Measurements from ENCODE around the gene PRKAG2.

PRKAG2 gene

DNA sequence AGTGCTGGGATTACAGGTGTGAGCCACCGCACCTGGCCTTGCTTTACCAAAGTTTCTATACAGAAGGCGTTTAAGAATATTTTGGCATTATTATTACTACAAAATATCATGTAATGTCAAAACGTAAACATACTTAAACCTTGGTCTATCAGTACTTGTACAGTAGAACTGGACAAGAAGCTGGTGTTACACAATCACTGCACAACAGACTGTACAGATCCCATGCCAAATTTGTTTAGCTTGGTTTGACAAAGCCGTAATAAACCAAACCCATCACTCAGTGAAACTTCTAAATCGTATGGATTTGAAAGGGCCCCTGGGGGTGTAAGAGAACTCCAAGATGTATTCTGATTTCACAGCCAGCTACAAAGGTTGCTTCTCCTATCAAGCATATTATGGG lies 305.4 kb downstream of the PRKAG2 start:
- 100% methylated on average over 1 of the region's 5 CpGs for WGBS, 2 experiments (ENCODE audit: insufficient coverage in 2 of 2)
- H3K27ac ChIP-seq (ENCODE audit: low read depth, low read length, severe bottlenecking) = no peak overlapping the region
- H3K36me3 ChIP-seq (ENCODE audit: control insufficient read depth, insufficient read depth, low read length) = peaks cover 6% of the 10 kb centered on the region
- H3K4me3 ChIP-seq (ENCODE audit: extremely low read depth, insufficient read depth, low read length, poor library complexity, severe bottlenecking) = no peak overlapping the region
- H3K9me3 ChIP-seq (ENCODE audit: control insufficient read depth, low read length) = no peaks in the 10 kb centered on the region
- H3K4me1 ChIP-seq (ENCODE audit: control insufficient read depth, insufficient read depth, low read length, poor library complexity, severe bottlenecking) = peaks cover 4% of the 10 kb centered on the region

DNA sequence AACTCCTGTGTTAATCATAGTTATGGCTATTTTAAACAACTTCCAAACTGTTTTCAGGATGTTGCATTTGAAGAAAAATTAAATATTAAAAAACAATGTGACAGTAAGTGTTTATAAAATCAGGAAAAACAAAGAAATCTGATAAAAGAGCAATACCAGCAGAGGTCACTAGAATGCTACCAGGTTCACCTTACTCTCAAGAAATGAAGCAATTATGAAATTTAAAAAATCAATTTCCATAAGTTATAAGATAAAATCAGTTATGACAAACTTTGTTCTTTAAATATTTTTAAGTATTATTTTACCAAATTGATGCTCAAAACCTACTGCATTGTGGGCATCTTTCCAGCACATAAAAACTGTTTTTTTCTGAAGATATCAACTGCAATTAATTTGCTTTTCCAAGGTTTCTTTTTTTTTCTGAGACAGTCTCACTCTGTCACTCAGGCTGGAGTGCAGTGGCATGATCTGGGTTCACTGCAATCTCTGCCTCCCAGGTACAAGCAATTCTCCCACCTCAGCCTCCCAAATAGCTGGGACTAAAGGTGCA lies 306.5 kb downstream of the PRKAG2 start:
- Histone ChIP-seq H3K9me3 (ENCODE audit: control insufficient read depth, low read length) (no peaks in the 10 kb centered on the region), H3K4me3 (ENCODE audit: extremely low read depth, insufficient read depth, low read length, poor library complexity, severe bottlenecking) (no peak overlapping the region), H3K36me3 (ENCODE audit: control insufficient read depth, insufficient read depth, low read length) (peaks cover 6% of the 10 kb centered on the region), H3K27ac (ENCODE audit: low read depth, low read length, severe bottlenecking) (no peak overlapping the region), H3K4me1 (ENCODE audit: control insufficient read depth, insufficient read depth, low read length, poor library complexity, severe bottlenecking) (peaks cover 4% of the 10 kb centered on the region)

DNA sequence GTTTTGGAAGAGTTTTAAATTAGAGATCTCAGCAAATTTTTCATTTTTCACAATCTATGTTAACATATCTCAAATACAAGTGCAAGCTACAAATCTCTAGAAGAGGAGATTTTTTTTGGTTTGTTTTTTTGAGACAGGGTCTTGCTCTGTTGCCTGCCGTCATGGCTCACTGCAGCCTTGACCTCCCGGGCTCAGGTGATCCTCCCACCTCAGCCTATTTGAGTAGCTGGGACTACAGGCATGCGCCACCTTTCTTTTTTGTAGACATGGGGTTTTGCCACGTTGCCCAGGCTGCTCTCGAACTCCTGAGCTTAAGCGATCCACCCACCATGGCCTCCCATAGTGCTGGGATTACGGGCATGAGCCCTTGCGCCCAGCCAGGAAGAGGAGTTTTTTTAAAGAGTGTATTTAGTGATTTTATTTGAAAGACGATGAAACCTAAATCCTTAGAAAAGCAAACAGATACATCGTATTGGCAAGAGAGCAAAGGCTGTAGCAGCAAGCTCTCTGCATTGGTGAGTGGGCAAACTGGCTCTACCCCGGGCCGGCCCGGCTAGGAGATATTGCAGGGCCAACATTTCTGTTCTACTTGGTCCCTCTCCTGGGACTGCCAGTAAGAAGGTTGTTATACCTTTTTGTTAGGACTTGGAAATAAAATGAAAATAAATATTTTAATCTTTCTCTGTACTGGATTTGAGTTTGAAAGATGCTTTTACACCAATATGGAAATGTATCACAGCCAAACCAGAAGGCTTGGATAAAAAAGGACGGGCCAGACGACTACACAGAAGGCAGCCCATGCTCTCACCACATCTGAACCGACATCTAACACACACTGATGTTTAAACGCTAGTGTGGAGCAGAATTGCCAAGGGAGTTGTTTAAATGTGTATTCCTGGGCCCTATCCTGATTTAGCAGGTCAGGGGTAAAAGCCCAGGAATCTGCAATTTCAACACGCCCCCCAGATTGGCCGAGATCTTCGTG lies 307.7 kb downstream of the PRKAG2 start:
- H3K27ac ChIP-seq (ENCODE audit: low read depth, low read length, severe bottlenecking) = no peak overlapping the region
- 91 to 93% methylated on average over 11 to 13 of the region's 20 CpGs for WGBS, 2 experiments (ENCODE audit: insufficient coverage in 2 of 2)
- peaks cover 7% of the 10 kb centered on the region for H3K36me3 ChIP-seq (ENCODE audit: control insufficient read depth, insufficient read depth, low read length)
- peaks cover 4% of the 10 kb centered on the region for H3K4me1 ChIP-seq (ENCODE audit: control insufficient read depth, insufficient read depth, low read length, poor library complexity, severe bottlenecking)
- no peak overlapping the region for H3K4me3 ChIP-seq (ENCODE audit: extremely low read depth, insufficient read depth, low read length, poor library complexity, severe bottlenecking)
- no peaks in the 10 kb centered on the region for H3K9me3 ChIP-seq (ENCODE audit: control insufficient read depth, low read length)

DNA sequence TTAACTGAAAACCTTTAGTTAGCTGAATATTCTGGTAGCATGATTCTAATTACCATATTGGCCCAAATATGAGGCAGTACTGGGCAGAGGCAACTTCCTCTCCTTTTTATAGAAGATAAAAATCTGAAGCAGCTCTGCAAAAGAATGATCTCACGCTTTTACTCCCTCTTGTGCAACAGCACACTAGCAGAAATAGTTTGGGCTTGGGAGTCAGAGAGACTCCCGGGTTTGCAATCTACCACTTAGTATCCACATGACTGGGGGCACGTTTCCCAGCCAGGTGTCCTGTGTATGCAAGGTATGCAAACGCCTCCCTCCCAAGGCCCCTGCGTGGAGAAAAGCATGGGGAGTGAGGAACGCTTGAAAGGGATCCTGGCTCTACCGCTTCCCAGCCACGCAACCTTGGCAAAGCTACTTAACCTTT lies 310.0 kb downstream of the PRKAG2 start:
- Histone ChIP-seq H3K4me1 (ENCODE audit: control insufficient read depth, insufficient read depth, low read length, poor library complexity, severe bottlenecking) (peaks cover 4% of the 10 kb centered on the region), H3K36me3 (ENCODE audit: control insufficient read depth, insufficient read depth, low read length) (peaks cover 21% of the 10 kb centered on the region), H3K4me3 (ENCODE audit: extremely low read depth, insufficient read depth, low read length, poor library complexity, severe bottlenecking) (no peak overlapping the region), H3K9me3 (ENCODE audit: control insufficient read depth, low read length) (no peaks in the 10 kb centered on the region), H3K27ac (ENCODE audit: low read depth, low read length, severe bottlenecking) (no peak overlapping the region)
- 80 to 100% methylated on average over 1 of the region's 8 CpGs for WGBS, 2 experiments (ENCODE audit: insufficient coverage in 2 of 2)

DNA sequence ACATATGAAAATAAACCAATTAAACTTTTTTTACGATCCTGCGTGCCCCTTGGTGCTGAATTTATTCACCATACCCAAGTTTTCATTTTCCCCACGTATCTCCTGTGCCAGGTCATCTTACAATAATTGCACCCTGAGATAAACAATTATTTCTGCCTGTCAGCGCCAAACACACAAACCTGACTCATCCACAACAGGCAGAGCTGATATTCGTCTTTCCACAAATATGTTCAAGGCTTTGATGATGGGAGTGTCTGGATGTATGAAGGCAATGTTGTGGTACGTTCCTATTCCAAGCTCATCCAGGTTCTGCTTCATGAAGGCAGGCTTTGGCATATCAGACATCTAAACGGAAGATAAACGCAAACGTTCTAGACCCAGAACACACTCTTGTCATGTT lies 311.4 kb downstream of the PRKAG2 start:
- H3K36me3 ChIP-seq (ENCODE audit: control insufficient read depth, insufficient read depth, low read length) = peaks cover 29% of the 10 kb centered on the region
- no peaks in the 10 kb centered on the region for H3K9me3 ChIP-seq (ENCODE audit: control insufficient read depth, low read length)
- H3K4me1 ChIP-seq (ENCODE audit: control insufficient read depth, insufficient read depth, low read length, poor library complexity, severe bottlenecking) = peaks cover 4% of the 10 kb centered on the region
- no peak overlapping the region for H3K27ac ChIP-seq (ENCODE audit: low read depth, low read length, severe bottlenecking)
- WGBS, 2 experiments (ENCODE audit: insufficient coverage in 2 of 2) = 99 to 100% methylated on average over 6 to 8 of the region's 9 CpGs
- no peak overlapping the region for H3K4me3 ChIP-seq (ENCODE audit: extremely low read depth, insufficient read depth, low read length, poor library complexity, severe bottlenecking)

DNA sequence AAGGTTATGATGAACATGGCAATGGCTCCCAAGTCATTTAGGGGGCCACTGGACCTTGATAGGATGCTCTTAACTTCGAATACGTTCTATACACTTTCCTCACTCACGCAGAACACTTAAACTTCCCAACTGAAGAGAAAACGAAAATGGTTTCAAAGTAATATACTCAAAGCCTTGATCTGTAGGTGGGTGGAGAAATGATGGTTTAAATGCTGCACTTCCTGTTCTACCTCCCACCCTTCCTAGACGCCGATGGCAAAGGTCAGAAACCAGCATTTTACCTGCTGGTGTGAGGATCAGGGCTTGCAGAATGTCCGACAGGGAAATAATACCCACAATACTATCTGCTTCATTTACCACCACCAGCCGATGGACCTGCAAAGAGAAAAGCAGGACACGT lies 316.7 kb downstream of the PRKAG2 start:
- Histone ChIP-seq H3K36me3 (ENCODE audit: control insufficient read depth, insufficient read depth, low read length) (peaks cover 59% of the 10 kb centered on the region), H3K9me3 (ENCODE audit: control insufficient read depth, low read length) (no peaks in the 10 kb centered on the region), H3K4me3 (ENCODE audit: extremely low read depth, insufficient read depth, low read length, poor library complexity, severe bottlenecking) (no peak overlapping the region), H3K4me1 (ENCODE audit: control insufficient read depth, insufficient read depth, low read length, poor library complexity, severe bottlenecking) (no peaks in the 10 kb centered on the region), H3K27ac (ENCODE audit: low read depth, low read length, severe bottlenecking) (no peak overlapping the region)
- WGBS, 2 experiments (ENCODE audit: insufficient coverage in 2 of 2) = no CpG with 5 or more reads among the region's 9 CpGs

DNA sequence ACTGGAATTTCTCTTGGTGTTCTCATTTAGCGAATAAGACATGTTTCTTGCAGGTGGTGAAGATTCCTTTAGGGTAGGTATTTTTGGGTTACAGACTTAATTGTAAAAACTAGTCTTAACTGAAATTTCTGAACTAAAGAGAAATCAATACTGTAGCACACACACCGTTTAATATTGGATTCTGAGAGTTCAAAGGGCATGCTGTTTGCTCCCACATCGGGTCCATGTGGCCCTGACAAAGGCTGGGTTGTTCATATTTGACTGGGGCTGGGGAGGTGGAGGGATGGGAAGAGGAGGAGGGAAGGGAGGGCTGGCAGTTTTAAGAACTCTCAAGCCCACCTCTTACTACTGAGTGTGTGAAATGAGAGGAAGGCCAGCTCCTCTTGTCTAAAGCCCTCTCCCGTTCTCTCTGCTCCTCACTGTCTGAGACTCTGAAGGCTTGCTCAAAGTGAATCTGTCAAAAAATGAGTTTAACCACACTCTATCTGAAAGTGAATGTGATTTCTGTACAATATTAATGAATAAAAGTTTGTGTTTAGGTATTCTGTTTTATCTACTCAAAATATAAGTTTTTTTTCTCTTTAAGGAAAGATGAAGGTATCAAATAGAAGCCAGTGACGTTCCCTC lies 317.2 kb downstream of the PRKAG2 start:
- Histone ChIP-seq H3K4me3 (ENCODE audit: extremely low read depth, insufficient read depth, low read length, poor library complexity, severe bottlenecking) (no peak overlapping the region), H3K4me1 (ENCODE audit: control insufficient read depth, insufficient read depth, low read length, poor library complexity, severe bottlenecking) (no peaks in the 10 kb centered on the region), H3K36me3 (ENCODE audit: control insufficient read depth, insufficient read depth, low read length) (peaks cover 59% of the 10 kb centered on the region), H3K9me3 (ENCODE audit: control insufficient read depth, low read length) (no peaks in the 10 kb centered on the region), H3K27ac (ENCODE audit: low read depth, low read length, severe bottlenecking) (no peak overlapping the region)
- 92% methylated on average over 2 of the region's 5 CpGs for WGBS, 2 experiments (ENCODE audit: insufficient coverage in 2 of 2)

DNA sequence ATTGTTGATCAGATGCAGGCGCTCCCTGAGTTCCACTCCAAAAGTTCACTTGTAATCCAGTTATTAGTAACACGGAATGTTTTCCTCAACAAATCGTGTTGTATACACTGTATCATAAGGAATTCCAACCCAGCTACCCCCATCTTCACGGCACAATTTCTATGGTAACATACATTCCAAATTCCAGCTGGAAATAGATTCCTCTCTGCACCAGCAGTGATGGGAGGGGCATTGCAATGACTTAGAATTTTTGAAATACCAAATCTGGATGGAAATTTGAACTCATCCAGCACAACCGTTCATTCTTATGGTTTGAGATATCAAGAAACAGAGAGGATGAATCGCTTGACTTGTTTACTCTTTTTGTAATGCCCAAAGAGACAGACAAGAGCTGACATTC lies 318.3 kb downstream of the PRKAG2 start:
- WGBS, 2 experiments (ENCODE audit: insufficient coverage in 2 of 2) = 92 to 94% methylated on average over 1 to 3 of the region's 6 CpGs
- no peaks in the 10 kb centered on the region for H3K9me3 ChIP-seq (ENCODE audit: control insufficient read depth, low read length)
- H3K36me3 ChIP-seq (ENCODE audit: control insufficient read depth, insufficient read depth, low read length) = peaks cover 52% of the 10 kb centered on the region
- H3K4me3 ChIP-seq (ENCODE audit: extremely low read depth, insufficient read depth, low read length, poor library complexity, severe bottlenecking) = no peak overlapping the region
- no peak overlapping the region for H3K27ac ChIP-seq (ENCODE audit: low read depth, low read length, severe bottlenecking)
- H3K4me1 ChIP-seq (ENCODE audit: control insufficient read depth, insufficient read depth, low read length, poor library complexity, severe bottlenecking) = no peaks in the 10 kb centered on the region

DNA sequence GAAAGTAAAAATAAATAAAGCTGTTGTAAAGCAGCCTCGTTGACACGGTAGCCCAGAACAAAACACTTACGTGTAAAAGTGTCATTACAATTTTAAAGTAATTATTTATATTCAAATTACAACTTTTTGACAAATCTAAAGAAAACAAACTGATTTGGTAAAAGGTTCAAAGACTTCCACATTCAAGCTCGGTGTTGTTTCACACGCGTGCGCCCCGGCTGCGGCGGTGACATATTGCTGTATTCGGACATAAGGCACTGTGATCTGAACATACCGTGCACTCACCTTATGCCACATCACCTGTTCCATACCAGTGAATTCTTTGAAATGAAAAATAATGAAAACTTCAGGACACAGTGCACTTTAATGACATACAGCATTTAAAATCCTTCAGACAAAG lies 320.3 kb downstream of the PRKAG2 start:
- no peaks in the 10 kb centered on the region for H3K4me1 ChIP-seq (ENCODE audit: control insufficient read depth, insufficient read depth, low read length, poor library complexity, severe bottlenecking)
- H3K4me3 ChIP-seq (ENCODE audit: extremely low read depth, insufficient read depth, low read length, poor library complexity, severe bottlenecking) = no peak overlapping the region
- peaks cover 44% of the 10 kb centered on the region for H3K36me3 ChIP-seq (ENCODE audit: control insufficient read depth, insufficient read depth, low read length)
- H3K9me3 ChIP-seq (ENCODE audit: control insufficient read depth, low read length) = no peaks in the 10 kb centered on the region
- no peak overlapping the region for H3K27ac ChIP-seq (ENCODE audit: low read depth, low read length, severe bottlenecking)
- WGBS, 2 experiments (ENCODE audit: insufficient coverage in 2 of 2) = 90 to 94% methylated on average over 2 to 7 of the region's 12 CpGs

DNA sequence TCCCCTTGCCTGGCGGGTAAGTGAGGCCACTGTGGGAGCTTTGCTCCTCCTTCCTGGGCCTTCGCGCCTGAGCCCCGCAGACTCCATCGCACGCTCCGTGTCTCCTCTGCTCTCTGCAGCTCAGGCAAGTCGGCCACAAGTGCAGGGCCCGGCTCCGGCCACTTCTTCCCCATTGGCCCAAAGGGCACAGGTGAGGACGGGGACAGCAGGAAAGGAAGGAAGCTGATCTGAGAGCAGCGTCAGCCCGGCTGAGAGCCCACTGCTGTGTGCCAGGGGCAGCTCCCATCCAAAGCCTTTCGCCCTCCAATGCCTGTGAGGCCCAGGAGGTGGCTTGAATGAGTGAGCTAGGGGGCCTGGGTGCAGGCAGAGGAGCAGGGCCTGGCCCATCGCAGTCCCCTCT lies 323.6 kb downstream of the PRKAG2 start:
- H3K27ac ChIP-seq (ENCODE audit: low read depth, low read length, severe bottlenecking) = no peak overlapping the region
- no peaks in the 10 kb centered on the region for H3K4me1 ChIP-seq (ENCODE audit: control insufficient read depth, insufficient read depth, low read length, poor library complexity, severe bottlenecking)
- 82 to 97% methylated on average over 5 to 9 of the region's 15 CpGs for WGBS, 2 experiments (ENCODE audit: insufficient coverage in 2 of 2)
- H3K9me3 ChIP-seq (ENCODE audit: control insufficient read depth, low read length) = peaks cover 8% of the 10 kb centered on the region
- peaks cover 15% of the 10 kb centered on the region for H3K36me3 ChIP-seq (ENCODE audit: control insufficient read depth, insufficient read depth, low read length)
- H3K4me3 ChIP-seq (ENCODE audit: extremely low read depth, insufficient read depth, low read length, poor library complexity, severe bottlenecking) = no peak overlapping the region
